Type B pancreatic cell (in vitro differentiated cells): Measurements from ENCODE around the gene CHMP4B. TPM values are rescaled to one million over a fixed set of nuclear protein-coding genes. Genes with fewer than 3 reads are reported as not detected.

ENCODE experiments used
- DNase-seq: peaks from one replicate; pipeline ENCODE4 v3.0.0; 2021; ENCODE audit warnings: mixed read lengths; ENCODE audit not compliant: unreplicated experiment; ENCODE audit errors: extremely low spot score
- H3K27ac Mint-ChIP-seq: 2 replicates; pipeline ENCODE4 v1.8.0; 2021; ENCODE audit warnings: mild to moderate bottlenecking, mixed read lengths
- H3K27me3 Mint-ChIP-seq: 2 replicates; pipeline ENCODE4 v1.8.0; 2021; ENCODE audit warnings: mixed read lengths
- H3K36me3 Mint-ChIP-seq: 2 replicates; pipeline ENCODE4 v1.8.0; 2021; ENCODE audit warnings: mixed read lengths
- H3K4me1 Mint-ChIP-seq: one replicate; pipeline ENCODE4 v1.8.0; 2021; ENCODE audit warnings: mixed read lengths; ENCODE audit not compliant: unreplicated experiment
- H3K4me3 Mint-ChIP-seq: 2 replicates; pipeline ENCODE4 v1.8.0; 2021; ENCODE audit warnings: mild to moderate bottlenecking, mixed read lengths
- H3K9me3 Mint-ChIP-seq: 2 replicates; pipeline ENCODE4 v1.8.0; 2021; ENCODE audit warnings: mixed read lengths
- CTCF ChIP-seq: fragments of 200-600 bp; sonication (generic); conservative IDR thresholded peaks from 2 replicates; pipeline ENCODE4 v1.5.0; 2021; ENCODE audit warnings: antibody characterized with exemption, mild to moderate bottlenecking
- total RNA-seq: library from RNA; stranded (reverse); gene quantifications from 2 replicates; pipeline ENCODE4 v1.2.1, GENCODE V29; 2021; ENCODE audit warnings: low replicate concordance

CHMP4B gene
- total RNA-seq, 1 donor from 2014 or later = 111 TPM

- no peak overlapping the region for H3K27ac Mint-ChIP-seq
- no peak for TF ChIP-seq CTCF
These were observed 64.4 kb downstream of the CHMP4B start for GRCh38 chr20:33875534-33876026.

GRCh38 chr20:33878583-33878982 lies 67.4 kb downstream of the CHMP4B start:
- Mint-ChIP-seq H3K4me1 (peaks cover 12% of the 10 kb centered on the region), H3K4me3 (no peak overlapping the region), H3K36me3 (peaks cover 8% of the 10 kb centered on the region), H3K9me3 (peaks cover 11% of the 10 kb centered on the region), H3K27ac (no peak overlapping the region), H3K27me3 (peaks cover 19% of the 10 kb centered on the region)
- no peak for TF ChIP-seq CTCF
- no peak for DNase-seq

More at GRCh38 chr20:33875534-33876026, 64.4 kb downstream of the CHMP4B start:
- Mint-ChIP-seq H3K4me1 (no peaks in the 10 kb centered on the region), H3K27me3 (peaks cover 20% of the 10 kb centered on the region), H3K4me3 (no peak overlapping the region), H3K9me3 (peaks cover 11% of the 10 kb centered on the region), H3K36me3 (peaks cover 8% of the 10 kb centered on the region)
- DNase-seq = no peak

- peaks cover 8% of the 10 kb centered on the region for H3K36me3 Mint-ChIP-seq
- H3K4me1 Mint-ChIP-seq = peaks cover 12% of the 10 kb centered on the region
- H3K27ac Mint-ChIP-seq = no peak overlapping the region
- no peak for TF ChIP-seq CTCF
- peaks cover 11% of the 10 kb centered on the region for H3K9me3 Mint-ChIP-seq
- no peak for DNase-seq
- peaks cover 15% of the 10 kb centered on the region for H3K27me3 Mint-ChIP-seq
- no peak overlapping the region for H3K4me3 Mint-ChIP-seq
These were observed 69.2 kb downstream of the CHMP4B start for GRCh38 chr20:33880396-33880795.

DNA sequence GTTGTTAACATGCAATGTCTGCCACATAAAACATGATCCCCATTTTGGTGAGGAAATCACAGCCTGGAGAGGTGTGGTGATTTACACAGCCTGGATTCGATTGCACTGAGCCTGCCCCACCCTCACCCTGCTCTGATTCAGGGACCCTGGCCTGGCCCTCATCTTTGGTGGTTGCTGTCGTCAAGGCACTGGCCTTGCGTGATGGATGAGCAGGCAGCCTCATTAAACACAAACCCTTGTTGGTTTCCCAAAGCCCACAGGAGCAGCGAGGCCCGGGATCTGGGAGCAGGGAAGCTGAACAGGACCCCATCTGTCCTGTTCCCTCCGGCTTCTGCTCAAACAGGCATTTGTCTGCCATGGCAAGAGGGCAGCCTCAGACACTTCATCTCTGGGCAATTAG lies 70.8 kb downstream of the CHMP4B start:
- no peak for TF ChIP-seq CTCF
- Mint-ChIP-seq H3K27me3 (peaks cover 15% of the 10 kb centered on the region), H3K4me1 (peaks cover 12% of the 10 kb centered on the region), H3K4me3 (no peak overlapping the region), H3K27ac (peak overlapping the region; percentile 6), H3K36me3 (peaks cover 8% of the 10 kb centered on the region), H3K9me3 (peaks cover 11% of the 10 kb centered on the region)
- no peak for DNase-seq

DNA sequence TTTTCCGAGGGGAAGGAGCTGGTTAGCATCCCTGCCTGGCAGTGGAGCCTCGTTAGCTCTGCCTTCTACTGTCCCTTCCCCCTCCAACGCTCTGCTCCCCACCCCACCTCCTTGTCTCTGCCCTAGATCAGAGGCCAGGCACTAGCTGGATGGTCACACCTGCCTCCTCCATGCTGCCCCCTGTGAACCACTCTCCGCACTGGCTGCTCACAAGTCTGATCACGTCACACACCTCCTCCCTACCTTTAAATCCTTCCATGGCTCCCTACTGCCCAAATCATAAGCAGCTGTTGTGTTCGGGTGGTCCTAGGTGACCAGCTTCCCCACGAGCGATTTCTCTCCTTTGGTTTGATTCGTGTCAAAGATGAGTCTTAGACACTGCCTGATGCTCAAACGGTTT lies 71.3 kb downstream of the CHMP4B start:
- H3K4me1 Mint-ChIP-seq = peaks cover 12% of the 10 kb centered on the region
- peaks cover 8% of the 10 kb centered on the region for H3K36me3 Mint-ChIP-seq
- no peak overlapping the region for H3K4me3 Mint-ChIP-seq
- H3K9me3 Mint-ChIP-seq = peaks cover 11% of the 10 kb centered on the region
- no peak for TF ChIP-seq CTCF
- no peak for DNase-seq
- H3K27ac Mint-ChIP-seq = no peak overlapping the region
- peaks cover 15% of the 10 kb centered on the region for H3K27me3 Mint-ChIP-seq

DNA sequence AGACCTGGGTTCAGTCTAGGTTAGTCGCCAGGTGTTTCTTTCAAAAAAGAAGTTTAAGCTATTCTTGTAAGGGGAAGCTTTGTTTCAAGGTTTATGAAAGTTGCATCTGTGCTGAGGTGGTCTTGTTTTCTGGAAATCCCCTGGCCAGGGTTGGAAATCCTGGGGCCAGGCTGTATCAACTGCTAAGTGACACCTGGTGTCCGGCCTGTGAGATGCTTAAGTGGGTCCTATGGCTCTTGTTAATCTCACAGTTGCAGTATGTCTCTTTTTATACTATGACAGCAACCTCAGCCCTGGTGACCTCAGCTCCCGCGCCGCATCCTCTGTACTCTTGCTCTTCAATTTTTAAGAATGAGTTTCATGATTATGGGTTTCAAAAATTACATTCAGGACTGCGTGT lies 72.0 kb downstream of the CHMP4B start:
- H3K9me3 Mint-ChIP-seq = peaks cover 6% of the 10 kb centered on the region
- no peak for TF ChIP-seq CTCF
- no peak overlapping the region for H3K27ac Mint-ChIP-seq
- DNase-seq = no peak
- H3K4me1 Mint-ChIP-seq = peaks cover 12% of the 10 kb centered on the region
- H3K4me3 Mint-ChIP-seq = no peak overlapping the region
- peaks cover 8% of the 10 kb centered on the region for H3K36me3 Mint-ChIP-seq
- H3K27me3 Mint-ChIP-seq = peaks cover 16% of the 10 kb centered on the region
